ENCODE measurements around the gene TMTC1. TPM values are rescaled to one million over a fixed set of nuclear protein-coding genes. Genes with fewer than 3 reads are reported as not detected.

TMTC1 gene
- total and polyA plus RNA-seq, 9 of the 15 experiments (the other 6 are each of a cell fraction or from before 2014, with no cell fraction given) = under 0.01 to 0.18 (median 0.06) TPM; not detected in 2

GRCh38 chr12:29562110-29562804, 221.5 kb downstream of the TMTC1 start:
- H4K20me1 ChIP-seq (replicated peaks; ENCODE audit: control insufficient read depth, insufficient read depth, low read length) = no peaks in the 10 kb centered on the region
- no peak overlapping the region for H3K27ac ChIP-seq (ENCODE audit: extremely low read depth, low read depth, low read length)
- ChIA-PET CTCF (ENCODE audit: low intra/inter-chr PET ratio) (no interaction called here), POLR2A (no interaction called here)
- H3K9me1 ChIP-seq (ENCODE audit: control insufficient read depth, insufficient read depth, low read length) = no peaks in the 10 kb centered on the region
- H3K4me1 ChIP-seq (replicated peaks in 1 of 2; ENCODE audit: control insufficient read depth in 2 of 2, insufficient read depth in 2 of 2, low read length in 2 of 2) = no peaks in the 10 kb centered on the region
- ATAC-seq (no peak), FAIRE-seq (no peak), DNase-seq (ENCODE audit: extremely low read depth in 1 of 4, low spot score in 3 of 4) (no peak)
- TF ChIP-seq TSC22D4 (tag; IDR thresholded peaks at IDR 0.05) = no peak
- no peak for TF ChIP-seq ZNF124 (CRISPR knock-in tag; IDR thresholded peaks at IDR 0.05)
- TF ChIP-seq ZNF3 (CRISPR knock-in tag; IDR thresholded peaks at IDR 0.05) = no peak
- no peak for TF ChIP-seq ZBTB12 (CRISPR knock-in tag; IDR thresholded peaks at IDR 0.05)
- no peak for TF ChIP-seq ZNF586 (CRISPR knock-in tag; conservative IDR thresholded peaks at IDR 0.05)
- TF ChIP-seq SNRNP70 (optimal IDR thresholded peaks at IDR 0.05; ENCODE audit: low read depth, low read length) = no peak
- TF ChIP-seq MAFK (IDR thresholded peaks at IDR 0.05; ENCODE audit: low read length) = no peak
- no peak for TF ChIP-seq HEY1 (CRISPR knock-in tag; IDR thresholded peaks at IDR 0.05; ENCODE audit: borderline replicate concordance)
- TF ChIP-seq, protein P1, sequence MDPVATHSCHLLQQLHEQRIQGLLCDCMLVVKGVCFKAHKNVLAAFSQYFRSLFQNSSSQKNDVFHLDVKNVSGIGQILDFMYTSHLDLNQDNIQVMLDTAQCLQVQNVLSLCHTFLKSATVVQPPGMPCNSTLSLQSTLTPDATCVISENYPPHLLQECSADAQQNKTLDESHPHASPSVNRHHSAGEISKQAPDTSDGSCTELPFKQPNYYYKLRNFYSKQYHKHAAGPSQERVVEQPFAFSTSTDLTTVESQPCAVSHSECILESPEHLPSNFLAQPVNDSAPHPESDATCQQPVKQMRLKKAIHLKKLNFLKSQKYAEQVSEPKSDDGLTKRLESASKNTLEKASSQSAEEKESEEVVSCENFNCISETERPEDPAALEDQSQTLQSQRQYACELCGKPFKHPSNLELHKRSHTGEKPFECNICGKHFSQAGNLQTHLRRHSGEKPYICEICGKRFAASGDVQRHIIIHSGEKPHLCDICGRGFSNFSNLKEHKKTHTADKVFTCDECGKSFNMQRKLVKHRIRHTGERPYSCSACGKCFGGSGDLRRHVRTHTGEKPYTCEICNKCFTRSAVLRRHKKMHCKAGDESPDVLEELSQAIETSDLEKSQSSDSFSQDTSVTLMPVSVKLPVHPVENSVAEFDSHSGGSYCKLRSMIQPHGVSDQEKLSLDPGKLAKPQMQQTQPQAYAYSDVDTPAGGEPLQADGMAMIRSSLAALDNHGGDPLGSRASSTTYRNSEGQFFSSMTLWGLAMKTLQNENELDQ (CRISPR knock-in tag; IDR thresholded peaks at IDR 0.05; ENCODE audit: borderline replicate concordance) = no peak
- TF ChIP-seq SRSF1 (IDR thresholded peaks at IDR 0.05; ENCODE audit: low read depth, low read length) = no peak
- TF ChIP-seq, protein P2, sequence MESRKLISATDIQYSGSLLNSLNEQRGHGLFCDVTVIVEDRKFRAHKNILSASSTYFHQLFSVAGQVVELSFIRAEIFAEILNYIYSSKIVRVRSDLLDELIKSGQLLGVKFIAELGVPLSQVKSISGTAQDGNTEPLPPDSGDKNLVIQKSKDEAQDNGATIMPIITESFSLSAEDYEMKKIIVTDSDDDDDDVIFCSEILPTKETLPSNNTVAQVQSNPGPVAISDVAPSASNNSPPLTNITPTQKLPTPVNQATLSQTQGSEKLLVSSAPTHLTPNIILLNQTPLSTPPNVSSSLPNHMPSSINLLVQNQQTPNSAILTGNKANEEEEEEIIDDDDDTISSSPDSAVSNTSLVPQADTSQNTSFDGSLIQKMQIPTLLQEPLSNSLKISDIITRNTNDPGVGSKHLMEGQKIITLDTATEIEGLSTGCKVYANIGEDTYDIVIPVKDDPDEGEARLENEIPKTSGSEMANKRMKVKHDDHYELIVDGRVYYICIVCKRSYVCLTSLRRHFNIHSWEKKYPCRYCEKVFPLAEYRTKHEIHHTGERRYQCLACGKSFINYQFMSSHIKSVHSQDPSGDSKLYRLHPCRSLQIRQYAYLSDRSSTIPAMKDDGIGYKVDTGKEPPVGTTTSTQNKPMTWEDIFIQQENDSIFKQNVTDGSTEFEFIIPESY (CRISPR knock-in tag; IDR thresholded peaks at IDR 0.05) = no peak
- TF ChIP-seq ZNF830 (CRISPR knock-in tag; IDR thresholded peaks at IDR 0.05) = no peak
- TF ChIP-seq TAF15 (IDR thresholded peaks at IDR 0.05; ENCODE audit: low read depth, low read length) = no peak
- no peak for TF ChIP-seq HNRNPUL1 (IDR thresholded peaks at IDR 0.05; ENCODE audit: low read length)
- TF ChIP-seq ARID3B (CRISPR knock-in tag; IDR thresholded peaks at IDR 0.05; ENCODE audit: borderline replicate concordance) = no peak
- no peak overlapping the region for H3K4me2 ChIP-seq (ENCODE audit: insufficient read depth, low read length)
- no peaks in the 10 kb centered on the region for H3K79me2 ChIP-seq (ENCODE audit: control insufficient read depth, insufficient read depth, low read length)
- in situ Hi-C loops (cut with MboI) = no loop called here
- no peak overlapping the region for H3K9ac ChIP-seq (ENCODE audit: insufficient read depth in 1 of 2, low read depth in 2 of 2, low read length in 2 of 2)
- H3K4me3 ChIP-seq = no peak overlapping the region
- H3K9me3 ChIP-seq (replicated peaks; ENCODE audit: control insufficient read depth, insufficient read depth, low read depth, low read length) = no peaks in the 10 kb centered on the region
- BruUV-seq (replicated peaks) = no TSS peak
- intact Hi-C loops (cut with micrococcal nuclease) = no loop called here
- peaks cover 0 to 2% of the 10 kb centered on the region in 2 experiments; a peak in 4 of 5 replicates for H3K27me3 ChIP-seq (ENCODE audit: control insufficient read depth in 2 of 2, insufficient read depth in 2 of 2, low read length in 2 of 2)
- no peaks in the 10 kb centered on the region for H3K36me3 ChIP-seq (ENCODE audit: control insufficient read depth, insufficient read depth, low read length)
- no peak overlapping the region for H2AFZ ChIP-seq (ENCODE audit: low read depth, low read length)
- 0% methylated on average over 4 of the region's 4 CpGs for WGBS (ENCODE audit: insufficient coverage, low coverage, missing lambda C conversion rate)

Measured in K562 (cell line).